Measurements from ENCODE around the gene AHRR.
"Not testable (repeated sequence)": the region's sequence is repeated elsewhere in the genome, so short reads cannot be mapped to it uniquely, and the experiment has no call there.

Gene AHRR

GRCh38 chr5:478369-478981 lies 157.0 kb downstream of the AHRR start:
- no peak for FAIRE-seq

DNA sequence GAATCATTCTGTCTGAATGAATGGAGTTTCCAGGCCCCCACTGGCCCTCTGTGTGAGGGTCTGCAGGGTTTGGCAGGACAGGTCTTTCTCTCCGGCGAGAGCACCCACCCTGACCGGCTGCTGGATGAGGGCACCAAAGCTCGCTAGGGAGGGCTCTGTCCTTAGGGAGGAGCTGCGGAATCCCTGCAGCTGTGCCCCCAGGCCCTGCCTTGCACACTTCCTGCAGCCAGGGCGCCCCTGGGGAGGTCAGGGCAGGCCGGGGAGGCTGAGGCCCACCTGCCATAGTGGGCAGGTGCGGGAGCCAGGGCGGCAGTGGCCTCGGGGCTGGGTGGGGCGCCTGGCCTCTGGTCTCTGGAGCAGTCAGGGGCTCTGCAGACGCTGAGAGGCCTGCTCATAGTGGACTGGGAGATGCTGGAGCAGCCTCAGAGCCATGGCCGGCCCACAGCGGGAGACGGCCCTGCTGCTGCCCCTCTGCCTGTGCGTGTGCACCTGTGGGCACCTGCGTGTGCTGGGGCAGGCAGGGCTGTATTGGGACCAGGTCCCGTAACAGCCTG lies 157.5 kb downstream of the AHRR start:
- FAIRE-seq, result no peak

DNA sequence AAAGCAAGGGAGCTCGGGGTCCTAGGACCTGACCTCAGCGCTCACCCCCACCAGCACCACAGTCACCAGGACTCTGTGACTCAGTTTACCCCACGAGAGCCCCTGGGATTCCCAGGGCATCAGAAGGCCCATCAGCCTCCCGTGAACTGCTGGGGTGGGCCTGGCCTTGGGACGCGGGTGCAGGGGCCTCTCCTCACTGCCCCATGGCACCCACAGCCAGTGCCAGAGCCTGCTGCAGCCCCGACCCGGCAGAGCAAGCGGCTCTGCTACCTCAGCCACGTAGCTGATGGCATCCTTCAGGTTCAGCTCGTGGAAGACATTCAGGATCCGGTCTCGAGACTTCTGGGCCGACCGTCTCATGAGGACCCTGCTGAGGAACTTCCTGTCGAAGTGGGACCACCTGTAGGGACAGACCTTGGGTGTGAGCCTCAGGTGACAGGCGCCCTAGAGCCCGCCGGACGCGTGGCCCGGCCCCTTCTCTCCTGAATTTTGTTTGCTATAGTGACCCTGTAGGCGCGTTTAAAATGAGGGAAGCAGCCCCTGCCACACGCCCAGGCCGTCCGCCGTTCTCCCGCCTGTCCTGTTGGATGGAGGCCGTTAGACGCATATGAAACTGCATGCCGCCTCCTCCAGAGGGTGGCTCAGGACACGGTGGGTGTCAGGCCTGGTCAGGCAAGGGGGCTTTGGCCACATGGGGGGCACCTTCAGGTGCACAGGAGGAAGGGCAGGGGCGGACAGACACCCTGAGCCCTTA lies 158.2 kb downstream of the AHRR start:
- FAIRE-seq, result no peak

DNA sequence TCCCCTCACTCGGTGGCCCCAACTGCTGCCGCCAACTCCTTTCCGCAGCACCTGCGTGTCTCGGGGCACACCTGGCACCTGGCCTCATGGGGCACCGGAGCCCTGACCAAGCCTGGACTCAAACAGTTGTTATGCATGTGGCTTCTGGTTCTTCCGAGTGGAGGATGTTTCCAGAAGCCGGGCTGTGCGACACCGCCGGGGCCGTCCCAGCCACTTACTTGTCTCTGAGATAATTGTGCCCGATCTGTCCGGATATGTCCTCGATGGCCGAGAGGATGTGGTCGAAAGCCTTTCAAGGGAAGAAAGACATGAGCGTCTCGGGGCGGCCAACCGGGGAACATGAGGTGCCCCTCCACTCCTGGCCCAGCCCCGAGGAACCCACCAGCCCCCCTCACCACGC lies 159.8 kb downstream of the AHRR start:
- no peak for FAIRE-seq

GRCh38 chr5:482021-482420 lies 160.5 kb downstream of the AHRR start:
- FAIRE-seq, result no peak

GRCh38 chr5:482506-482905 lies 161.0 kb downstream of the AHRR start:
- FAIRE-seq, result no peak

DNA sequence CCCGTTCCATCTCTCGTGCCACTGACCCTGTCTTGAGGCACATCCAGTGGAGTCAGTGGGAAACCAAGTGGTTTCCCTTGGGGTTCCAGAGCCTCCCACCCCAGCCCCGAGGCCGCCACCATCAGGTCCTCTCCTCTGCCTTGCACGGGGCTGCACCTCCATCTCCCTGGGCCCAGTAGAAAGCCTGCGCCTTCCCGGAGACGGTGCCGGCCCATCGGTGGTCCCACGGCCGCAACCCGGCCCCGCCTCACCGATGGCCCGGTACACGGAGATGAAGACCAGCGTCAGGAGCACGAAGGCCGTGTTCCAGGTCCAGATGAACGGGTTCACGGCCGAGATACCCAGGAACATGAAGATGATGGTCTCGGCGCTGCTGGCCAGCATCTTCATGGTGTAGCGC lies 161.5 kb downstream of the AHRR start:
- no peak for FAIRE-seq

DNA sequence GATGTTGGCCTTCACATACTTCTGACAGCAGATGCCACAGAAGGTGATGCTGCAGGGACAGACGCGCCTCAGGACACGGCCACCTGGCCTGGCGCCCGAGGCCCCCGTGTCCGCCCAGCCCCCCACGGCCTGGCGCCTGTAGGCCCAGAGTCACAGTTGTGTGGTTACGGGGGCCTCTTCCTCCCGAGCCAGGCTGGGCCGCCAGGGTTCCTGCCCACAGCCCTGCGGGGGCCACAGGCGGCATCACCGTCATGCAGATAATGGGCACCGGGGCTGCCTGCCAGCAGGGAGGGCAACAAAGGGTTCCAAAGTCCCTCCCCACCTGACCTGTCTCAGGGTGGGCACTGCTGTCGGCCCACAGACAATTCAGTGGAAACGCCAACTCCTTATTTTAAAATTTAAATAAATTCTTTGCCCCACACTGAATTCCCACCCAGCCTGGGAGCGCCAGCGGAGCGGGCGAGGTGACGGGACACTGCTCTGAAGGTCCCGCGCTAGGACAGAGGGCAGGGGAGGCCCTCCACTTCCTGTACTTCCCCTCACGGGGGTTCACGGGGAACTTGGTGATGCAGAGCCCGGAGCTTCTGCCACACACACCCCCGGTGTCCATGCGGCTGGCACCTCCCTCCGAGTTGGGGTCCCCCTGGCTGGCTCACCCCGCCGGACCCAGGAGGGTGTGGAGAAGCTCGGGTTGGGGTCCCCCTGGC lies 162.1 kb downstream of the AHRR start:
- FAIRE-seq, result no peak

GRCh38 chr5:484556-484955 lies 163.0 kb downstream of the AHRR start:
- FAIRE-seq, result no peak

DNA sequence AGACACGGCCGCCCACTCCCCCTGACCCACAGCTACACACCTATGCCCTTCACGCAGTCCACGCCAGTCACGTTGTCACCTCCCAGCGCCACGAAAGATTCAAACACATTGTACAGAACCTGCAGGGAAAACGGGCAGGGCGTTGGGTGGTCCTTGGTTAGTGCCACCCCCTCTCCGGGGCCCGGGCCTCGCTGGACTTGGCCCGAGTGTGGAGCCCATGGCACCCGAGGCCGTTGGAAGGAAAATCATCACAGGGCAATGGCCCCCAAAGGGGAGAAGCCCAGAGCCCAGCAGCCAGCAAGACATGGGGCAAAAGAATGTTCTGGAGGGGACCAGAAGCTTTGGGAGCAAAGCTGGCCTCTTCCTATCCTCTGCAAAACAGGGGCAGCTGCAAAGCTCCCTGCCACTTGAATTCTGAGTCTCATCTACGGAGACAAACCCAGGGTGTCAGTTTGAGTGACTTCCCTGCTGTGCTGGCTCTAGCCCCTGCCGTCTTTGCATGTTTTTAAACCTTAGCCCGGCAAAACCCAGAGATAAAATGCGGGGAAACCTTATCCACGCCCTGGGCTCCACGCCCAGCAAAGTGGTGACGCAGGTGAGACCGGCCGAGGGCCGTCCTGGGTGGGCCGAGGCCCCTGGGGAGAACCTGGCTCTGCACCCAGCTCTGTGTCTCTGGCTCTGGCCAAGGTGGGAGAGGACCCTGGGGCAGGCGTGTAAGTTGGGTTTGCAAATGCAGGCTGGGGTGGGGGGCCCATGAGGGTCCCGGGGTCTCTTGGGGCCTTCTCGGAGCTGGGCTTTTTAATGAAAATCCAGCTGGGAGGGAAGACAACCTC lies 163.8 kb downstream of the AHRR start:
- FAIRE-seq, result no peak

DNA sequence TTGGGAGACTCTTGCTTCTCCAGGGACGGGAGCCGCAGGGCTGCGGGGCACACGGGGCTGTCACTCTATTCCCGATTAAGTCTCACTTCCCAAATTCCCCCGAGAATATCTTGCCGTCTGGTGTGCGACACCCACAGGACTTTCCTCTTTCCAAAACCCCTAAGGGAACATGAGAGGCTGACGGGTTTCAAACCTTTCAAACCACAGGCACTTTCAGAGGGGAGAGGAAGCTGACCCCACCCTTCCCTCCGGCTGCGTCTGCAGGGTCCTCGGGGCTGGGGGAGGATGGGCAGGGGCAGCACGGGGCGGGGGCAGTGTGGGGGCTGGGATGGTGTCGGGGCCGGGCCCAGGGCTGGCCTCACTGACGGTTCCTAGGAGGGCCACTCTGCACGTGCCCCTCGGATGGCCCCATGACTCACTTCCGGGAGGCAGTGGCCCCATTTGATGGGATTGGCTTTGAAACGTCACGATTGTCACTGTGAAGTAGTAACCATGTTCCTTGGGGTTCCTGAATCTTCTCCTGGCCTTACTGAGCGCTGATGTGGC lies 164.5 kb downstream of the AHRR start:
- FAIRE-seq, result no peak

GRCh38 chr5:486597-486996 lies 165.1 kb downstream of the AHRR start:
- not testable (repeated sequence) for FAIRE-seq

Data from islet of Langerhans (tissue), 1 donor.